Psoas muscle (tissue), 8 donors: ENCODE measurements around the gene ACR. TPM values are rescaled to one million over a fixed set of nuclear protein-coding genes. Genes with fewer than 3 reads are reported as not detected.

Experiments
- ATAC-seq, 4 donors: fragments of 200-7000 bp; cut with Tn5 transposase; one replicate each; pipeline ENCODE4 v1.9.1; 2020; ENCODE audit warnings: moderate library complexity in 3 of 4, mild to moderate bottlenecking in 2 of 4
- DNase-seq, 2 donors: peaks; one replicate each; pipeline ENCODE4 v3.0.0-alpha.2; 2020
- H3K27ac ChIP-seq: fragments of 200-600 bp; one replicate; pipeline ENCODE4 v1.8.0; 2022
- H3K27me3 ChIP-seq, 3 donors: fragments of 200-600 bp in 1 of 3; one replicate each; pipeline versions ENCODE4 v1.6.1 to v1.8.0; 2013 to 2022; ENCODE audit warnings: low read length in 2 of 3, mild to moderate bottlenecking in 2 of 3, moderate library complexity in 1 of 3; ENCODE audit not compliant: insufficient read depth in 3 of 3
- H3K36me3 ChIP-seq, 2 donors: fragments of 200-600 bp in 1 of 2; one replicate each; pipeline versions ENCODE4 v1.6.1 to v1.8.0; 2013 to 2022; ENCODE audit warnings: low read depth in 1 of 2, mild to moderate bottlenecking in 1 of 2, moderate library complexity in 1 of 2; ENCODE audit not compliant: insufficient read depth in 1 of 2
- H3K4me1 ChIP-seq: fragments of 200-600 bp; one replicate; pipeline ENCODE4 v1.8.0; 2022
- H3K4me3 ChIP-seq: fragments of 200-600 bp; one replicate; pipeline ENCODE4 v1.8.0; 2022; ENCODE audit warnings: mild to moderate bottlenecking
- H3K9me3 ChIP-seq: fragments of 200-600 bp; one replicate; pipeline ENCODE4 v1.8.0; 2022
- WGBS, 3 donors: extraction: QIAGEN DNeasy Blood & Tissue Kit; methylation state at CpG; one replicate each; pipeline versions ENCODE4 v1.1.6 to v1.1.7; 2013; 5-methylcytosine and 5-hydroxymethylcytosine counted together
- intact Hi-C, 2 donors: fragments of 100-400 bp; cut with DNase I; formaldehyde crosslinking; loops; one replicate each; pipeline versions ENCODE4 v1.11.0 to v1.14.2; 2022
- polyA plus RNA-seq, 3 donors: library from polyadenylated mRNA; stranded (reverse); fragments of 200-250 nt; gene quantifications; one replicate each; pipeline ENCODE4 v1.2.3, GENCODE V29; 2013
- total RNA-seq, 4 donors: library from RNA; stranded (reverse); fragmentation: NEBNext Ultra II Directional in 2 of 4; extraction: Animal tissue kit (Norgen Biotek cat#: 25700) in 2 of 4; gene quantifications; one replicate each; pipeline versions ENCODE4 v1.2.1 to v1.2.4, GENCODE V29; 2021 to 2023
- TF ChIP-seq, protein P1 (sequence below): fragments of 200-600 bp; IDR thresholded peaks from one replicate; pipeline ENCODE4 v1.8.0; 2022; ENCODE audit warnings: antibody characterized with exemption
- donor health status: healthy with polysubstance abuse.
- donor health status: DM: no; HTN: no; CAD: no; lungs with moderate emphysema.
- donor health status: Bipolar disorder and iron deficiency.
- donor health status: healthy.
- donor health status: DM: yes; HTN: yes; CAD: no.
- donor health status: DM: no; HTN: no; CAD: no.
- donor health status: DM: no; HTN: no; CAD: no.
- donor health status: DM: yes; HTN: yes; CAD: no.

The ACR gene
- total and polyA plus RNA-seq, 7 donors: 0.10 to 0.82 (median 0.26) TPM; not detected in 2

GRCh38 chr22:50717709-50718351 is 20.2 kb upstream of the ACR start:
- no peak overlapping the region for H3K4me3 ChIP-seq
- DNase-seq (no peak), ATAC-seq (peak; percentile 59 to 77 (median 70))
- whole genome bisulfite sequencing, 3 donors: 42 to 57% (median 42%) methylated on average over 10 of the region's 10 CpGs
- intact Hi-C loops: no loop called here
- H3K4me1 ChIP-seq: no peaks in the 10 kb centered on the region
- H3K27ac ChIP-seq: no peak overlapping the region
- H3K27me3 ChIP-seq: peaks cover 0 to 24% (median 0%) of the 10 kb centered on the region in 3 donors
- no peaks in the 10 kb centered on the region for H3K9me3 ChIP-seq
- TF ChIP-seq, protein P1, sequence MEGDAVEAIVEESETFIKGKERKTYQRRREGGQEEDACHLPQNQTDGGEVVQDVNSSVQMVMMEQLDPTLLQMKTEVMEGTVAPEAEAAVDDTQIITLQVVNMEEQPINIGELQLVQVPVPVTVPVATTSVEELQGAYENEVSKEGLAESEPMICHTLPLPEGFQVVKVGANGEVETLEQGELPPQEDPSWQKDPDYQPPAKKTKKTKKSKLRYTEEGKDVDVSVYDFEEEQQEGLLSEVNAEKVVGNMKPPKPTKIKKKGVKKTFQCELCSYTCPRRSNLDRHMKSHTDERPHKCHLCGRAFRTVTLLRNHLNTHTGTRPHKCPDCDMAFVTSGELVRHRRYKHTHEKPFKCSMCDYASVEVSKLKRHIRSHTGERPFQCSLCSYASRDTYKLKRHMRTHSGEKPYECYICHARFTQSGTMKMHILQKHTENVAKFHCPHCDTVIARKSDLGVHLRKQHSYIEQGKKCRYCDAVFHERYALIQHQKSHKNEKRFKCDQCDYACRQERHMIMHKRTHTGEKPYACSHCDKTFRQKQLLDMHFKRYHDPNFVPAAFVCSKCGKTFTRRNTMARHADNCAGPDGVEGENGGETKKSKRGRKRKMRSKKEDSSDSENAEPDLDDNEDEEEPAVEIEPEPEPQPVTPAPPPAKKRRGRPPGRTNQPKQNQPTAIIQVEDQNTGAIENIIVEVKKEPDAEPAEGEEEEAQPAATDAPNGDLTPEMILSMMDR: peak; percentile 9
- peaks cover 0 to 4% of the 10 kb centered on the region in 2 donors for H3K36me3 ChIP-seq

DNA sequence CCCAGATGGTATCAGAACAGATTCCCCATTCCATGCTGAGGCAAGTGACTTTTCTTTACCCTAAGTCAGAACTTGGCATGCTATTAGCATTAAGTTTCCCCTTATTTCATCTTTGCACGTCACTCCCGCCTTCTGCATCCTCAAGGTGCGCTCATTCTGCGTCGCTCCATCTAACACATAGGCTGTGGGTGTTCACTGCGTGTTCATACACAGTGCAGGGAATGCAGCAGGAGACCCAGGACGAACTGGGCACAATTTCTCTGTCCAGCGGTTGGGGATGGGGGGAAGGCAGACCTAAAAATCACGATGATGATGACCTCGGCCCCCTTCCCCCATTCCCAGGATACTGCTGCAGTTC is 19.7 kb upstream of the ACR start:
- no peaks in the 10 kb centered on the region for H3K9me3 ChIP-seq
- H3K36me3 ChIP-seq: peaks cover 0 to 4% of the 10 kb centered on the region in 2 donors
- 89 to 95% (median 92%) methylated on average over 10 of the region's 10 CpGs for WGBS, 3 donors
- ATAC-seq (no peak), DNase-seq (no peak)
- H3K4me3 ChIP-seq: no peak overlapping the region
- H3K27me3 ChIP-seq: peaks cover 0 to 24% (median 0%) of the 10 kb centered on the region in 3 donors
- no peak overlapping the region for H3K27ac ChIP-seq
- no peaks in the 10 kb centered on the region for H3K4me1 ChIP-seq
- intact Hi-C loops: no loop called here
- TF ChIP-seq, protein P1: no peak

DNA sequence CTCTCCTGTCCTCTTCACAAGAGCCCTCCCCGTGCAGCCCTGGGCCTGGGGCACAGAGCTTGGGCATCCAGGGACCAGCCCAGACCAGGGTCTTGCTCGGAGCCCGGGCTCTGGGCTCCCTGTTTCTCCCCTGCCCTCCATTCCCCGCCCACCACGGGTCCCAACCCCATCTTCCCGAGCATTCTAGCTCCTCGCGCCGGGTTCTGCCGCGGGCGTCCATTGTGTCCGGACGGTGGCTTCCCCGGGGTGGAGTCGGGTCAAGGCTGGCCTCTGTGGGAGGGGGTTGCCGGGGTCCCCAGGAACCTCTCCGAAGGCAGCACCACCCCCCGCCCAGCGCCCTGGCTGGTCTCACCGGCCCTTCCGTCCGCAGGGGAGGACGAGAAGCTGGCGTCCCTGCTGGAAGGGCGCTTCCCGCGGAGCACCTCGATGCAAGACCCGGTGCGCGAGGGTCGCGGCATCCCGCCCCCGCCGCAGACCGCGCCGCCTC is 18.1 kb upstream of the ACR start:
- Histone ChIP-seq H3K9me3 (no peaks in the 10 kb centered on the region), H3K36me3 (peaks cover 0 to 4% of the 10 kb centered on the region in 2 donors), H3K27me3 (peaks cover 0 to 24% (median 0%) of the 10 kb centered on the region in 3 donors), H3K4me3 (no peak overlapping the region), H3K4me1 (no peaks in the 10 kb centered on the region), H3K27ac (no peak overlapping the region)
- ATAC-seq (no peak), DNase-seq (no peak)
- intact Hi-C loops: no loop called here
- WGBS, 3 donors: 40 to 51% (median 46%) methylated on average over 33 to 40 of the region's 40 CpGs
- TF ChIP-seq, protein P1: no peak

DNA sequence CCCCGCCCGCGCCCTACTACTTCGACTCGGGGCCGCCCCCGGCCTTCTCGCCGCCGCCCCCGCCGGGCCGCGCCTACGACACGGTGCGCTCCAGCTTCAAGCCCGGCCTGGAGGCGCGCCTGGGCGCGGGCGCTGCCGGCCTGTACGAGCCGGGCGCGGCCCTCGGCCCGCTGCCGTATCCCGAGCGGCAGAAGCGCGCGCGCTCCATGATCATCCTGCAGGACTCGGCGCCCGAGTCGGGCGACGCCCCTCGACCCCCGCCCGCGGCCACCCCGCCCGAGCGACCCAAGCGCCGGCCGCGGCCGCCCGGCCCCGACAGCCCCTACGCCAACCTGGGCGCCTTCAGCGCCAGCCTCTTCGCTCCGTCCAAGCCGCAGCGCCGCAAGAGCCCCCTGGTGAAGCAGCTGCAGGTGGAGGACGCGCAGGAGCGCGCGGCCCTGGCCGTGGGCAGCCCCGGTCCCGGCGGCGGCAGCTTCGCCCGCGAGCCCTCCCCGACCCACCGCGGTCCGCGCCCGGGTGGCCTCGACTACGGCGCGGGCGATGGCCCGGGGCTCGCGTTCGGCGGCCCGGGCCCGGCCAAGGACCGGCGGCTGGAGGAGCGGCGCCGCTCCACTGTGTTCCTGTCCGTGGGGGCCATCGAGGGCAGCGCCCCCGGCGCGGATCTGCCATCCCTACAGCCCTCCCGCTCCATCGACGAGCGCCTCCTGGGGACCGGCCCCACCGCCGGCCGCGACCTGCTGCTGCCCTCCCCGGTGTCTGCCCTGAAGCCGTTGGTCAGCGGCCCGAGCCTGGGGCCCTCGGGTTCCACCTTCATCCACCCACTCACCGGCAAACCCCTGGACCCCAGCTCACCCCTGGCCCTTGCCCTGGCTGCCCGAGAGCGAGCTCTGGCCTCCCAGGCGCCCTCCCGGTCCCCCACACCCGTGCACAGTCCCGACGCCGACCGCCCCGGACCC is 17.4 kb upstream of the ACR start:
- H3K4me3 ChIP-seq: peak overlapping the region; percentile 34
- ATAC-seq (peak in 2 of 4 donors; percentile 17 to 20), DNase-seq (no peak)
- no peaks in the 10 kb centered on the region for H3K9me3 ChIP-seq
- H3K4me1 ChIP-seq: no peaks in the 10 kb centered on the region
- no peaks in the 10 kb centered on the region for H3K36me3 ChIP-seq
- WGBS, 3 donors: 21 to 35% (median 33%) methylated on average over 70 to 132 of the region's 132 CpGs
- TF ChIP-seq, protein P1: no peak
- H3K27me3 ChIP-seq: peaks cover 0 to 24% (median 0%) of the 10 kb centered on the region in 3 donors
- intact Hi-C loops: no loop called here
- no peak overlapping the region for H3K27ac ChIP-seq
